ENCODE results near the gene CYP2B6. TPM values are rescaled to one million over a fixed set of nuclear protein-coding genes. Genes with fewer than 3 reads are reported as not detected.
"Not testable (repeated sequence)": the region's sequence is repeated elsewhere in the genome, so short reads cannot be mapped to it uniquely, and the experiment has no call there.

CYP2B6 gene
- total RNA-seq, 1 experiment from 2014 or later, result not detected

- DNase-seq (ENCODE audit: low read depth), result not testable (repeated sequence)
Observed at GRCh38 chr19:40980743-40981442, 10.2 kb upstream of the CYP2B6 start.

- no peak for DNase-seq (ENCODE audit: low read depth)
Observed at GRCh38 chr19:40981591-40981990, 9.5 kb upstream of the CYP2B6 start.

- DNase-seq (ENCODE audit: low read depth), result peak; percentile 51
Observed at GRCh38 chr19:40982594-40983101, 8.4 kb upstream of the CYP2B6 start.

- DNase-seq (ENCODE audit: low read depth), result no peak
Observed at GRCh38 chr19:40989453-40989852, 1.6 kb upstream of the CYP2B6 start.

- no peak for DNase-seq (ENCODE audit: low read depth)
Observed at GRCh38 chr19:40995355-40995754, 4.3 kb downstream of the CYP2B6 start.

- DNase-seq (ENCODE audit: low read depth), result not testable (repeated sequence)
Observed at GRCh38 chr19:40999018-40999417, 7.9 kb downstream of the CYP2B6 start.

GRCh38 chr19:41000310-41000737, 9.2 kb downstream of the CYP2B6 start:
- DNase-seq (ENCODE audit: low read depth), result no peak

GRCh38 chr19:41001243-41001971, 10.3 kb downstream of the CYP2B6 start:
- no peak for DNase-seq (ENCODE audit: low read depth)

GRCh38 chr19:41003656-41004055, 12.6 kb downstream of the CYP2B6 start:
- not testable (repeated sequence) for DNase-seq (ENCODE audit: low read depth)

GRCh38 chr19:41009700-41010235, 18.7 kb downstream of the CYP2B6 start:
- no peak for DNase-seq (ENCODE audit: low read depth)

- DNase-seq (ENCODE audit: low read depth), result no peak
Observed at GRCh38 chr19:41013359-41013758, 22.3 kb downstream of the CYP2B6 start.

- no peak for DNase-seq (ENCODE audit: low read depth)
Observed at GRCh38 chr19:41014643-41015042, 23.6 kb downstream of the CYP2B6 start.

- DNase-seq (ENCODE audit: low read depth), result no peak
Observed at GRCh38 chr19:41016488-41017071, 25.5 kb downstream of the CYP2B6 start.

- DNase-seq (ENCODE audit: low read depth), result no peak
Observed at GRCh38 chr19:41018736-41019290, 27.7 kb downstream of the CYP2B6 start.

GRCh38 chr19:41019346-41019745, 28.3 kb downstream of the CYP2B6 start:
- DNase-seq (ENCODE audit: low read depth), result no peak

- no peak for DNase-seq (ENCODE audit: low read depth)
Observed at GRCh38 chr19:41023193-41023592, 32.1 kb downstream of the CYP2B6 start.

GRCh38 chr19:41025411-41025810, 34.3 kb downstream of the CYP2B6 start:
- DNase-seq (ENCODE audit: low read depth), result no peak

- no peak for DNase-seq (ENCODE audit: low read depth)
Observed at GRCh38 chr19:41025871-41026270, 34.8 kb downstream of the CYP2B6 start.

GRCh38 chr19:41027273-41027967, 36.3 kb downstream of the CYP2B6 start:
- DNase-seq (ENCODE audit: low read depth), result no peak

GRCh38 chr19:41029524-41030432, 38.7 kb downstream of the CYP2B6 start:
- no peak for DNase-seq (ENCODE audit: low read depth)
